Measurements from ENCODE around the gene CCDC149. TPM values are rescaled to one million over a fixed set of nuclear protein-coding genes. Genes with fewer than 3 reads are reported as not detected.

Gene CCDC149
- total RNA-seq, 1 donor from 2014 or later = 10.2 TPM

- Histone ChIP-seq H3K4me2 (ENCODE audit: low read length) (no peak overlapping the region), H3K27me3 (ENCODE audit: insufficient read depth, low read length) (peaks cover 4% of the 10 kb centered on the region), H3K36me3 (ENCODE audit: insufficient read depth, low read length) (no peaks in the 10 kb centered on the region), H3K4me3 (ENCODE audit: insufficient read depth, low read depth, low read length) (no peak overlapping the region), H3K9ac (ENCODE audit: low read length) (no peak overlapping the region), H2AFZ (ENCODE audit: low read depth, low read length) (no peak overlapping the region), H4K20me1 (ENCODE audit: insufficient read depth, low read length) (no peaks in the 10 kb centered on the region), H3K4me1 (ENCODE audit: insufficient read depth, low read length) (no peaks in the 10 kb centered on the region), H3K9me3 (ENCODE audit: insufficient read depth, low read depth, low read length) (no peaks in the 10 kb centered on the region), H3K27ac (ENCODE audit: low read depth, low read length) (no peak overlapping the region), H3K79me2 (ENCODE audit: insufficient read depth, low read length) (no peaks in the 10 kb centered on the region)
- DNase-seq (ENCODE audit: low read depth) = no peak
- Mint-ChIP-seq H3K4me1 (ENCODE audit: low read depth, unreplicated experiment) (no peaks in the 10 kb centered on the region), H3K4me3 (ENCODE audit: unreplicated experiment) (no peak overlapping the region), H3K27ac (ENCODE audit: unreplicated experiment) (no peak overlapping the region), H3K9me3 (ENCODE audit: unreplicated experiment) (peaks cover 3% of the 10 kb centered on the region), H3K36me3 (ENCODE audit: low read depth, unreplicated experiment) (no peaks in the 10 kb centered on the region), H3K27me3 (ENCODE audit: low read depth, unreplicated experiment) (no peaks in the 10 kb centered on the region)
- FAIRE-seq = no peak
- TF ChIP-seq EZH2 (IDR thresholded peaks at IDR 0.05; ENCODE audit: insufficient read depth, low read length) (no peak), CTCF (IDR thresholded peaks at IDR 0.05; ENCODE audit: insufficient read depth, low read depth, low read length) (no peak)
Measured at GRCh38 chr4:24956763-24957162, 43.9 kb upstream of the CCDC149 start.

GRCh38 chr4:24956091-24956490 lies 43.2 kb upstream of the CCDC149 start:
- Mint-ChIP-seq H3K4me1 (ENCODE audit: low read depth, unreplicated experiment) (no peaks in the 10 kb centered on the region), H3K9me3 (ENCODE audit: unreplicated experiment) (peaks cover 3% of the 10 kb centered on the region), H3K4me3 (ENCODE audit: unreplicated experiment) (no peak overlapping the region), H3K27ac (ENCODE audit: unreplicated experiment) (no peak overlapping the region), H3K27me3 (ENCODE audit: low read depth, unreplicated experiment) (no peaks in the 10 kb centered on the region), H3K36me3 (ENCODE audit: low read depth, unreplicated experiment) (no peaks in the 10 kb centered on the region)
- Histone ChIP-seq H3K27me3 (ENCODE audit: insufficient read depth, low read length) (peaks cover 6% of the 10 kb centered on the region), H3K4me3 (ENCODE audit: insufficient read depth, low read depth, low read length) (no peak overlapping the region), H3K4me1 (ENCODE audit: insufficient read depth, low read length) (no peaks in the 10 kb centered on the region), H3K4me2 (ENCODE audit: low read length) (no peak overlapping the region), H3K9ac (ENCODE audit: low read length) (no peak overlapping the region), H3K27ac (ENCODE audit: low read depth, low read length) (no peak overlapping the region), H3K79me2 (ENCODE audit: insufficient read depth, low read length) (no peaks in the 10 kb centered on the region), H3K36me3 (ENCODE audit: insufficient read depth, low read length) (no peaks in the 10 kb centered on the region), H2AFZ (ENCODE audit: low read depth, low read length) (no peak overlapping the region), H3K9me3 (ENCODE audit: insufficient read depth, low read depth, low read length) (no peaks in the 10 kb centered on the region), H4K20me1 (ENCODE audit: insufficient read depth, low read length) (no peaks in the 10 kb centered on the region)
- no peak for DNase-seq (ENCODE audit: low read depth)
- no peak for FAIRE-seq
- TF ChIP-seq CTCF (IDR thresholded peaks at IDR 0.05; ENCODE audit: insufficient read depth, low read depth, low read length) = no peak
- no peak for TF ChIP-seq EZH2 (IDR thresholded peaks at IDR 0.05; ENCODE audit: insufficient read depth, low read length)

GRCh38 chr4:24952667-24953066 lies 39.8 kb upstream of the CCDC149 start:
- no peak overlapping the region for H3K27ac ChIP-seq (ENCODE audit: low read depth, low read length)

More at GRCh38 chr4:24952667-24953066, 39.8 kb upstream of the CCDC149 start:
- Mint-ChIP-seq H3K9me3 (ENCODE audit: unreplicated experiment) (peaks cover 3% of the 10 kb centered on the region), H3K36me3 (ENCODE audit: low read depth, unreplicated experiment) (no peaks in the 10 kb centered on the region), H3K4me3 (ENCODE audit: unreplicated experiment) (no peak overlapping the region), H3K27me3 (ENCODE audit: low read depth, unreplicated experiment) (peaks cover 11% of the 10 kb centered on the region), H3K27ac (ENCODE audit: unreplicated experiment) (no peak overlapping the region), H3K4me1 (ENCODE audit: low read depth, unreplicated experiment) (no peaks in the 10 kb centered on the region)
- H3K27me3 ChIP-seq (ENCODE audit: insufficient read depth, low read length) = peaks cover 7% of the 10 kb centered on the region
- no peak for DNase-seq (ENCODE audit: low read depth)
- no peaks in the 10 kb centered on the region for H3K79me2 ChIP-seq (ENCODE audit: insufficient read depth, low read length)
- H3K9me3 ChIP-seq (ENCODE audit: insufficient read depth, low read depth, low read length) = no peaks in the 10 kb centered on the region
- H2AFZ ChIP-seq (ENCODE audit: low read depth, low read length) = no peak overlapping the region
- H3K4me2 ChIP-seq (ENCODE audit: low read length) = no peak overlapping the region
- H4K20me1 ChIP-seq (ENCODE audit: insufficient read depth, low read length) = no peaks in the 10 kb centered on the region
- no peak overlapping the region for H3K4me3 ChIP-seq (ENCODE audit: insufficient read depth, low read depth, low read length)
- no peaks in the 10 kb centered on the region for H3K36me3 ChIP-seq (ENCODE audit: insufficient read depth, low read length)
- H3K9ac ChIP-seq (ENCODE audit: low read length) = no peak overlapping the region
- no peaks in the 10 kb centered on the region for H3K4me1 ChIP-seq (ENCODE audit: insufficient read depth, low read length)
- TF ChIP-seq EZH2 (IDR thresholded peaks at IDR 0.05; ENCODE audit: insufficient read depth, low read length) (no peak), CTCF (IDR thresholded peaks at IDR 0.05; ENCODE audit: insufficient read depth, low read depth, low read length) (no peak)
- no peak for FAIRE-seq

Data from astrocyte (in vitro differentiated cells and primary cell).